ENCODE results near the gene SMC6. TPM values are rescaled to one million over a fixed set of nuclear protein-coding genes. Genes with fewer than 3 reads are reported as not detected.

Gene SMC6
- total RNA-seq, 6 experiments from 2014 or later, result 13.4 to 17.6 (median 16.6) TPM

DNA sequence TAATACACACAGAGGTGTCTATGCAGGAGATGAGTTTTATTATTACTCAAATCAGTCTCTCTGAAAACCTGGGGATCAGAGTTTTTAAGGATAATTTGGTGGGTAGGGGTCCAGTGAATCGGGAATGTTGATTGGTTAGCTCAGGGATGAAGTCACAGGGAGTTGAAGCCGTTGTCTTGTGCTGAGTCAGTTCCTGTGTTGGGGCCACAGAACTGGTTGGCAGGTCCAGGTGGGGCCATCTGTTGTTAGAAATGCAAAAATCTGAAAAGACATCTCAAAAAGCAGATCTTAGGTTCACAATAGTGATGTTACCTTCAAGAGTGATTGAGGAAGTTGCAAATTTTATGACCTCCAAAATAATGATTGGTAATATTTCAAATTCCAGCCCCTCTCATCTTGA, 126.2 kb downstream of the SMC6 start:
- no peaks in the 10 kb centered on the region for H3K9me3 Mint-ChIP-seq
- H3K36me3 Mint-ChIP-seq (ENCODE audit: low read depth), result no peaks in the 10 kb centered on the region
- no peaks in the 10 kb centered on the region for H3K4me1 Mint-ChIP-seq (ENCODE audit: low read depth)
- TF ChIP-seq, protein P1, sequence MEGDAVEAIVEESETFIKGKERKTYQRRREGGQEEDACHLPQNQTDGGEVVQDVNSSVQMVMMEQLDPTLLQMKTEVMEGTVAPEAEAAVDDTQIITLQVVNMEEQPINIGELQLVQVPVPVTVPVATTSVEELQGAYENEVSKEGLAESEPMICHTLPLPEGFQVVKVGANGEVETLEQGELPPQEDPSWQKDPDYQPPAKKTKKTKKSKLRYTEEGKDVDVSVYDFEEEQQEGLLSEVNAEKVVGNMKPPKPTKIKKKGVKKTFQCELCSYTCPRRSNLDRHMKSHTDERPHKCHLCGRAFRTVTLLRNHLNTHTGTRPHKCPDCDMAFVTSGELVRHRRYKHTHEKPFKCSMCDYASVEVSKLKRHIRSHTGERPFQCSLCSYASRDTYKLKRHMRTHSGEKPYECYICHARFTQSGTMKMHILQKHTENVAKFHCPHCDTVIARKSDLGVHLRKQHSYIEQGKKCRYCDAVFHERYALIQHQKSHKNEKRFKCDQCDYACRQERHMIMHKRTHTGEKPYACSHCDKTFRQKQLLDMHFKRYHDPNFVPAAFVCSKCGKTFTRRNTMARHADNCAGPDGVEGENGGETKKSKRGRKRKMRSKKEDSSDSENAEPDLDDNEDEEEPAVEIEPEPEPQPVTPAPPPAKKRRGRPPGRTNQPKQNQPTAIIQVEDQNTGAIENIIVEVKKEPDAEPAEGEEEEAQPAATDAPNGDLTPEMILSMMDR (IDR thresholded peaks at IDR 0.05), result no peak
- H3K27ac Mint-ChIP-seq, result no peak overlapping the region
- peaks cover 5% of the 10 kb centered on the region; the same call in 1 of the 2 replicates for H3K27me3 Mint-ChIP-seq (ENCODE audit: insufficient read depth)
- H3K4me3 Mint-ChIP-seq, result no peak overlapping the region
- no peak for DNase-seq

DNA sequence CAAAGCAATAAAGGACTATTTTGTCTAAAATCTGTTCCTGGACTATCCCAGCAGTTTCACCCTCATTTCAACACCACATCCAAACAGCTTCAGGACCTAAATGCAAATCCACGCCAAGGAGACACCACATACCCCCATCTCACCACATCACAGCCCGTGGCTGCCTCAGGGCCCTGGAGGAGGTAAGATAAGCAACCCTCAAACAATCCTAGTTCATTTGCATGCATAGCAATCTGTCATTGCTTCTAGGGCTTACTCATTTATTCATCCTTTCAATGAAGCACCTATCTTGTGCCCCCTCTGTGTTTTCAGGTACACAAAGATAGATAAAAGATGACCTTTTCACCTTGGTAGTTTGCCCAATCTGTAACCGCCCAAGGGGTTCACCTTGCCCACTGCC, 126.6 kb downstream of the SMC6 start:
- peaks cover 5% of the 10 kb centered on the region; the same call in 1 of the 2 replicates for H3K27me3 Mint-ChIP-seq (ENCODE audit: insufficient read depth)
- no peaks in the 10 kb centered on the region for H3K36me3 Mint-ChIP-seq (ENCODE audit: low read depth)
- no peak for DNase-seq
- H3K9me3 Mint-ChIP-seq, result no peaks in the 10 kb centered on the region
- H3K4me1 Mint-ChIP-seq (ENCODE audit: low read depth), result peaks cover 2% of the 10 kb centered on the region
- no peak overlapping the region for H3K4me3 Mint-ChIP-seq
- H3K27ac Mint-ChIP-seq, result no peak overlapping the region
- TF ChIP-seq, protein P1 (IDR thresholded peaks at IDR 0.05), result no peak

DNA sequence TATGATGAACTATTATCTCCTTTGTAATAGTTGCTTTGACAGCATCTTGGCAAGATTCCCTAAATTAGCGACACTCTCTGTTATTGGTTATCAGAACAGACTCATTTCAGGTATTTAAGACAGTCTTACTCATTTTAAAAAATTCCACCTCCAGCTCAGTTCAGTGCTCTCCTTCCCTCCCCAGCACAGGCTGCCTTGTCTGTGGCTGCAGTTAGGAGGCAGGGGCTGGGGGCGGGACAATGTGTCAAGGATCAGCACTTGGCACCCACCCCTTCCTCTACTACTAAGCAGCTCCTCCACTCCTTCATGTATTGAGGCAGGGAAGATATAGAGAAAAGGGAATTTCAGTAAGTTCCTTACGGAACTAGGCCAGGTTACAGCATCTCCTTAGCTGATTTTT, 128.2 kb downstream of the SMC6 start:
- DNase-seq, result no peak
- no peaks in the 10 kb centered on the region for H3K9me3 Mint-ChIP-seq
- peaks cover 5% of the 10 kb centered on the region; the same call in 1 of the 2 replicates for H3K27me3 Mint-ChIP-seq (ENCODE audit: insufficient read depth)
- TF ChIP-seq, protein P1 (IDR thresholded peaks at IDR 0.05), result no peak
- no peak overlapping the region for H3K4me3 Mint-ChIP-seq
- no peak overlapping the region for H3K27ac Mint-ChIP-seq
- H3K36me3 Mint-ChIP-seq (ENCODE audit: low read depth), result no peaks in the 10 kb centered on the region
- peaks cover 17% of the 10 kb centered on the region for H3K4me1 Mint-ChIP-seq (ENCODE audit: low read depth)

DNA sequence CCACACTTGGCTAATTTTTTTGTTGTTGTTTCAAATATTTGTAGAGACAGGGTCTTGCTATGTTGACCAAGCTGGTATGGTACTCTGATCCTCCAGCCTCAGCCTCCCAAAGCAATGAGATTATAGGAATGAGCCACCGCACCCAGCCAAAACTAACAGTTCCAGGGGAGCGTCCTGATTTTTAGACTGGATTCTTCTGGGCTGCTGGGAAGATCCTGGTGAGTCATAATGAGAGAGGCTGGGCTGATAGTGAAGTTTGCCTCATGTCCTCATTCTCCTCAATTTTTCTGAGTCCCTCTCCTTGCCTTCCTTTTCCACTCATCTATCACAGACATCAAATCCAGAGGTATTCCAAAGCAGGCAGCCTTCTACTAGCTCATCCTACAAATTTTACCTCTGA, 131.8 kb downstream of the SMC6 start:
- H3K27me3 Mint-ChIP-seq (ENCODE audit: insufficient read depth), result peaks cover 5% of the 10 kb centered on the region; the same call in 1 of the 2 replicates
- H3K4me1 Mint-ChIP-seq (ENCODE audit: low read depth), result peaks cover 25% of the 10 kb centered on the region
- H3K4me3 Mint-ChIP-seq, result no peak overlapping the region
- no peak overlapping the region for H3K27ac Mint-ChIP-seq
- no peaks in the 10 kb centered on the region for H3K36me3 Mint-ChIP-seq (ENCODE audit: low read depth)
- no peaks in the 10 kb centered on the region for H3K9me3 Mint-ChIP-seq
- TF ChIP-seq, protein P1 (IDR thresholded peaks at IDR 0.05), result no peak
- DNase-seq, result no peak

DNA sequence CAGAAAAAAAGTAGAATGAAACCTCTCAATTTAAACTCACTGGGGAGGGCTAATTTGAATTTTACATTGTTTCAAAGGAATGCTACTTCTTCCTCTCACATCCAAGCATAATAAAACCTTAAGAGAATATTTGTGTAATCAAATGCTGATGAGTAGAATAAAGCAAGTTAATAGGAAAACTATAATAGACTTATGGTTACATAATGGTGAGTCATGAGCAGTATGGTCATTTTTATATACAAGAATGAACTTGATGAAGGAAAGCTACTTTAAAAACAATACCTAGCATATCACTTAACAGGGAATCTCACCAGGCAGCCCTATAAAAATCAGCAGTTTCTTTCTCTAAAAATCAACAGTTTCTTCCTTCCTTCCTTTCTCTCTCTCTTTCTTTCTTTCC, 132.8 kb downstream of the SMC6 start:
- Mint-ChIP-seq H3K4me1 (ENCODE audit: low read depth) (peaks cover 28% of the 10 kb centered on the region), H3K4me3 (0 out of 2 replicates have a peak overlapping the region, but pooled peaks have one; percentile 8), H3K27me3 (ENCODE audit: insufficient read depth) (peaks cover 5% of the 10 kb centered on the region; the same call in 1 of the 2 replicates), H3K36me3 (ENCODE audit: low read depth) (no peaks in the 10 kb centered on the region), H3K27ac (peak overlapping the region; percentile 45; the same call in 1 of the 2 replicates), H3K9me3 (no peaks in the 10 kb centered on the region)
- DNase-seq, result no peak
- TF ChIP-seq, protein P1 (IDR thresholded peaks at IDR 0.05), result no peak
